HAP-1 (cell line): ENCODE data around the gene FCAMR.

Experiments used
- DNase-seq, 2 experiments: peaks; one replicate each; pipeline ENCODE4 v3.0.0-alpha.2; 2016 to 2020; ENCODE audit warnings: low spot score in 2 of 2
- H3K27me3 ChIP-seq: fragments of 250-450 bp; sonication (Bioruptor Pico); 2 replicates; pipeline ENCODE4 v1.5.1; 2020; ENCODE audit warnings: low read depth, mild to moderate bottlenecking, moderate library complexity
- H3K36me3 ChIP-seq: fragments of 250-450 bp; sonication (Bioruptor Pico); replicated peaks from 2 replicates; pipeline ENCODE4 v1.5.1; 2020; ENCODE audit warnings: mild to moderate bottlenecking
- H3K4me1 ChIP-seq: fragments of 250-450 bp; sonication (Bioruptor Pico); 2 replicates; pipeline ENCODE4 v1.5.1; 2020; ENCODE audit warnings: mild to moderate bottlenecking
- H3K4me3 ChIP-seq: fragments of 250-450 bp; sonication (Bioruptor Pico); 2 replicates; pipeline ENCODE4 v1.5.1; 2020; ENCODE audit warnings: mild to moderate bottlenecking, moderate library complexity
- H3K9me3 ChIP-seq: fragments of 250-450 bp; sonication (Bioruptor Pico); 2 replicates; pipeline ENCODE4 v1.5.1; 2020; ENCODE audit warnings: mild to moderate bottlenecking, moderate library complexity
- in situ Hi-C: fragments of 300-500 bp; cut with MboI; formaldehyde crosslinking; loops from 3 replicates; pipeline ENCODE4 v1.14.3; 2020; ENCODE audit warnings: low sequenced_read_pairs, inconsistent platforms, mixed read lengths

Gene FCAMR

GRCh38 chr1:206982216-206982615 lies 12.0 kb upstream of the FCAMR start:
- no peak overlapping the region for H3K4me3 ChIP-seq
- in situ Hi-C loops = no loop called here
- no peaks in the 10 kb centered on the region for H3K9me3 ChIP-seq
- no peaks in the 10 kb centered on the region for H3K36me3 ChIP-seq
- H3K4me1 ChIP-seq = no peaks in the 10 kb centered on the region
- DNase-seq = peak in 1 of 2 experiments; percentile 43
- H3K27me3 ChIP-seq = no peaks in the 10 kb centered on the region

- Histone ChIP-seq H3K4me3 (no peak overlapping the region), H3K27me3 (no peaks in the 10 kb centered on the region), H3K4me1 (no peaks in the 10 kb centered on the region), H3K9me3 (no peaks in the 10 kb centered on the region), H3K36me3 (no peaks in the 10 kb centered on the region)
- in situ Hi-C loops = no loop called here
- DNase-seq = peak in 1 of 2 experiments; percentile 36
Measured at GRCh38 chr1:206979379-206980043, 9.3 kb upstream of the FCAMR start.

- no peaks in the 10 kb centered on the region for H3K36me3 ChIP-seq
- no peaks in the 10 kb centered on the region for H3K4me1 ChIP-seq
- no peaks in the 10 kb centered on the region for H3K27me3 ChIP-seq
- H3K9me3 ChIP-seq = no peaks in the 10 kb centered on the region
- in situ Hi-C loops = no loop called here
- no peak for DNase-seq
- no peak overlapping the region for H3K4me3 ChIP-seq
Measured at GRCh38 chr1:206978259-206978658, 8.0 kb upstream of the FCAMR start.

DNA sequence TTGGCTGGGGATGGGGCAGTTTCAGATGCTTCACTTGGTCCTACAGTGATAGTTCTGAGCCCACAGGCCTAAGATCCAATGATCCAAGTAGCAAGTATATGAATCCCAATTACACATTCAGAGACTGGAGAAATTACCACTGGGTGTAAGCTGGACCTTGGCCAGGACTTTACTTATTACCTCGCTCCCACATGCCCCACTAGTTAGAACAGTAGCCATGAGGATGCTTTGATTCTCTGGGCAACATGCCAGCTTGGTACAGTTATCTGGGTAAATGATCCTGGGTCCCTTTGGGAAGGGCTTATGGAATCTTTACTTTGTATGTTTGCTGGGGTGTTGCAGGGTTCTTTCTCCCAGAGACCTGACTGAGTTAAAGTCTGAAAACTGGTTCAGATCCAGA lies 5.0 kb upstream of the FCAMR start:
- DNase-seq = no peak
- Histone ChIP-seq H3K36me3 (no peaks in the 10 kb centered on the region), H3K9me3 (no peaks in the 10 kb centered on the region), H3K4me3 (no peak overlapping the region), H3K27me3 (0 out of 2 replicates have a peak, but pooled peaks cover 3% of the 10 kb centered on the region), H3K4me1 (no peaks in the 10 kb centered on the region)
- in situ Hi-C loops = no loop called here

GRCh38 chr1:206974140-206974539 lies 3.9 kb upstream of the FCAMR start:
- Histone ChIP-seq H3K4me1 (no peaks in the 10 kb centered on the region), H3K36me3 (no peaks in the 10 kb centered on the region), H3K9me3 (no peaks in the 10 kb centered on the region), H3K4me3 (no peak overlapping the region), H3K27me3 (0 out of 2 replicates have a peak, but pooled peaks cover 3% of the 10 kb centered on the region)
- in situ Hi-C loops = no loop called here
- no peak for DNase-seq

DNA sequence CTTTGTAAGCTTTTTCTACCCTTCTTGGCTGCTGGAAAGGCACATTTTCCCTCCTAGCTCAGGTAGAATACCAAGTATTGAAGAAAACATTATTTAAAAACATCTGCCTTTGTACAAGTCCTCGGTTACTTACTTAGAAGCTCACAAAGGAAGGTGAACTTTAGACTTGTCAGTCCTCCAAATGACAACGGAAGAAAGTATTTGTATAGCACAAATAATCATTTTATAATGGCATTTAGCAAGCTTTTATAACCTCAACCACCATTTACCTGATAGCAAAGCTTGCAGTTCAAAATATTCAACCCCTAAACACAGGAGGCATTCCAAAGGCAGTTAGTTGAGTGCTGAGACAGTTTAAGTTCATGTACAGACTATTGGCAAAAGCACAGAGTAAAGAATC lies 2.5 kb upstream of the FCAMR start:
- Histone ChIP-seq H3K9me3 (no peaks in the 10 kb centered on the region), H3K4me1 (no peaks in the 10 kb centered on the region), H3K4me3 (no peak overlapping the region), H3K27me3 (0 out of 2 replicates have a peak, but pooled peaks cover 3% of the 10 kb centered on the region), H3K36me3 (no peaks in the 10 kb centered on the region)
- in situ Hi-C loops = no loop called here
- no peak for DNase-seq

DNA sequence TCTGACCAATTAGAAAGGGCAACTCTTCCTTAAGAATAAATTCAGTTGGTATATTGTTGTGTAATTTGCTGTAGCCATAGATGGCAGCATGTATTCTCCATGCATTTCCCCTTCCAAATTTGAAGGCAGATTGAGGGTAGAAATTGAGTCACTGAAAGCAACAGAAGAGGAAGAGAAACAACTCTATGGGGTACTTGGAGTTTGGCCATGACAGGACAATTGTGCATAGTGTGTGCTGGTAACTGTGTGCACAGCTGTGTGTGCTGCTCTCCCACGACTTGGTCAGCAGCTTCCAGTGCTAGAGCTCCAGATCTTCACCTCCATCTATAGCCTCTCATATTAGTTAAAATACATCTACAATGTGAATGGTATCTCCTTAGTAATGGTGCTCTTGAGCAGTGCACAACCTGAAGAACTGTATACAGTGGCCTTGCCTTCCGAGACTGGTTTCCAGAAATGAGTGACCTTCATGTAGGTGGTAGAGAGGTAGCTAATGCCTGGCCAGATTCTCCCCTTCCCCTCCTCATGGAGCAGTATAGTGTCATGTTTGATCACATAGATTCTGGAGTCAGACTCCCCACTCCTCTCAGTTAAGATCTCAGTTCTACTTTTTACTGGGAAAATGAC lies 882 bp upstream of the FCAMR start:
- Histone ChIP-seq H3K9me3 (no peaks in the 10 kb centered on the region), H3K27me3 (0 out of 2 replicates have a peak, but pooled peaks cover 3% of the 10 kb centered on the region), H3K36me3 (no peaks in the 10 kb centered on the region), H3K4me1 (no peaks in the 10 kb centered on the region), H3K4me3 (no peak overlapping the region)
- in situ Hi-C loops = no loop called here
- DNase-seq = no peak

GRCh38 chr1:206969090-206969489 lies 1.2 kb downstream of the FCAMR start:
- Histone ChIP-seq H3K36me3 (no peaks in the 10 kb centered on the region), H3K4me1 (no peaks in the 10 kb centered on the region), H3K4me3 (no peak overlapping the region), H3K9me3 (no peaks in the 10 kb centered on the region), H3K27me3 (0 out of 2 replicates have a peak, but pooled peaks cover 3% of the 10 kb centered on the region)
- in situ Hi-C loops = no loop called here
- DNase-seq = no peak

DNA sequence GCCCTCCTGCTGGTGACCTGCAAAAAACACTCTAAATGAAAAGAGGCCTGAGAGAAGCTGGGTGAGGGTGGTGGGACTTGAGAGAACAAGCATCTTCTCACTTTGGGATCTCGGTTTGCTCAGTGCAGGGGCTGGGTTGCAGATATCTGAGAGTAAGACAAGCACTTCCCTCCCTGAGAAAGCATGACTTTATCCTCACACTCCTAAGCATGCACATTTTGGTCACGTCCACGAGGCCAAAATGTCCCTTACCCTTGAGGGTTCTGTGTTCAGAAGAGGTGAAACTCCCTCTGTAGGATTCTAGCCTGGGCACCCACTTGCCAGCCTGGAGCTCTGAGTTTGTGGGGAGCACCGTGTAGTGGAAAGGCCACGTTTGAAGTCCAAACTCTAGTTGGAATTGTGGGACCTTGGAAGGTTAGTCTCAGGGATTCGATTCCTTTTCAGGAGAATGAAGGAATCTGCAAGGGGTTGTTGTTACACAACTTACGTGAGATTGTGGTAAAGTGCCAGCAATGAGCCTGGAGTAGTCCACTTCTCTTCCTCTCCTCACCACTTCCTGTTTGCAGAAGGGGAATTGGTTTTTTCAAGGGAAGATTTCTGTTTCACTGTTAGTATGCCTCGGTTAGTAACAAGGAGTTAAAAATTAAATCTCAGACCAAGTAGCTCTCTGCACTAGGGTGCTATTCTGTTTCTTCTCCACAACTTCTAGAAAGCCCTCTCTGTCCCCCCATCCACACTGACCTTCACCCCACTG lies 3.0 kb downstream of the FCAMR start:
- H3K4me3 ChIP-seq = no peak overlapping the region

DNA sequence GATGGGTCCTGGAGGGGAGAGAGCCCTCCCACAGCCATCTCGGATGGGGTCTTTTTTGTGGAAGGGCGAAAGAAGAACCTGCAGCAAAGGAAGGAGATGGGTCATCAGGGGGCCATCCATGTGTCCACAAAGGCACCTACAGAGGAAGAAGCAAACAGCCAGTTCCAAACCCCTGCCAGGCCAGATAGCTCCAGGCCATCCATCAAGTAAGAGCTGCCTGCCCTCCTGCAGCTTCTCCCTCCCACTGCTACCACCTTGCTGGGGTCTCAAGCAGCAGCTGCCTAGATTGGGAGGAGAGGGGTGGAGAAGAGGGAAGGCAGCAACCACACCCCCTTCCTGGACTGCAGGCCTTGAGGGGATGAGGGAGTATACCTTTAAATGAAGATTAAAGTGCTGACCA lies 4.5 kb downstream of the FCAMR start:
- no peak for DNase-seq
- Histone ChIP-seq H3K9me3 (no peaks in the 10 kb centered on the region), H3K27me3 (no peaks in the 10 kb centered on the region), H3K4me1 (no peaks in the 10 kb centered on the region), H3K36me3 (no peaks in the 10 kb centered on the region), H3K4me3 (no peak overlapping the region)
- in situ Hi-C loops = no loop called here

More for the DNA sequence above, 3.0 kb downstream of the FCAMR start:
- H3K36me3 ChIP-seq = no peaks in the 10 kb centered on the region
- in situ Hi-C loops = no loop called here
- no peak for DNase-seq
- H3K27me3 ChIP-seq = no peaks in the 10 kb centered on the region
- no peaks in the 10 kb centered on the region for H3K9me3 ChIP-seq
- H3K4me1 ChIP-seq = no peaks in the 10 kb centered on the region

DNA sequence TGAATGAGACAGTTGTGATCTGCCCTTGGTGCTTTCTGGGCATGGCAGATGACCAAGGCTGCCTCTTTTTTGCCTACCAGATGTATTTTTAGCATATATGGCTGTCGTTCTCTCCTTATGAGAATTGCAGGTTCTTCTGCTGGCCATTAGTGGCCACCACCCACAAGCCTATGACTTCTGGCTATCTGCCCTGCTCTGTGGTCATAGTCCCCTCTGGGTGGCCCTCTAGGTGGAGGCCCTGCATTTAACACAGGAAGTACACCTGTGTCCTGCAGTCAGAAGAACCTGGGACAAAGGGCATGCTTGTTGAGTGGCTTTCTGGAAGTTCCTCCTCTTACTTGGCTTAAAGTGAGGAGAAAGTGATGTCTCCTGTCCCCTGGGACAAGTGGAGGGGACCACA lies 6.5 kb downstream of the FCAMR start:
- H3K9me3 ChIP-seq = no peaks in the 10 kb centered on the region
- H3K27me3 ChIP-seq = no peaks in the 10 kb centered on the region
- no peaks in the 10 kb centered on the region for H3K36me3 ChIP-seq
- in situ Hi-C loops = no loop called here
- no peak overlapping the region for H3K4me3 ChIP-seq
- no peak for DNase-seq
- H3K4me1 ChIP-seq = no peaks in the 10 kb centered on the region

DNA sequence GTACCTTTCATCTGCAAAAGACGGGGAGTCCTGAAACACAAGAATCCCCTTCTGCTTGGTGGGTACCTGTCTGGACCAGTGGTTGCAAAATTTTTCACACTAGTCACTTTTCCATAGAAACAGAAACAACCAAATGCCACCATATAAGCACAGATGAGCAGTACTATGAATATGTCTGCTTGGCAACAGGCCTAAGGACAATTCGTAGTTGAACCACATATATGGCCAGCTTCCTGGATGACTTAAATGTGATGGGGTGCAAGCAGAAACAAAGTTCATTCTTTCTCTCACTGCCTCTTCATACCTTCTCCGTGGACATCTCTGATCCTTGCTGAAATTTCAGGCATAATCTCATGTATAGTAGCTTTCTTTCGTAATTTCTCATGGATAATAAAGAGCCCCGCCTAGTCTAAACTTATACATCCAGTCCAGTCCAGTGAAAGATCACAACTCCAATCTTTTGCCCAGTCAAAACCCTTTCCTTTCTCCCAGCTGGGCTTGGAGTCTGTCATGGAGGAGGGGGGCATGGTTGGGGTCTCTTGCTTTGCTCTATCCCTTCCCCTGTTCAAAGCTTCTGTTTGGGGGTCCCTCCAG lies 7.0 kb downstream of the FCAMR start:
- DNase-seq = no peak
- in situ Hi-C loops = no loop called here
- Histone ChIP-seq H3K27me3 (no peaks in the 10 kb centered on the region), H3K4me3 (no peak overlapping the region), H3K4me1 (no peaks in the 10 kb centered on the region), H3K9me3 (no peaks in the 10 kb centered on the region), H3K36me3 (no peaks in the 10 kb centered on the region)

GRCh38 chr1:206962272-206962671 lies 8.0 kb downstream of the FCAMR start:
- in situ Hi-C loops = no loop called here
- Histone ChIP-seq H3K27me3 (no peaks in the 10 kb centered on the region), H3K9me3 (no peaks in the 10 kb centered on the region), H3K4me3 (no peak overlapping the region), H3K4me1 (no peaks in the 10 kb centered on the region), H3K36me3 (no peaks in the 10 kb centered on the region)
- no peak for DNase-seq

GRCh38 chr1:206961668-206962067 lies 8.6 kb downstream of the FCAMR start:
- Histone ChIP-seq H3K9me3 (no peaks in the 10 kb centered on the region), H3K4me3 (no peak overlapping the region), H3K27me3 (no peaks in the 10 kb centered on the region), H3K4me1 (no peaks in the 10 kb centered on the region), H3K36me3 (no peaks in the 10 kb centered on the region)
- no peak for DNase-seq
- in situ Hi-C loops = no loop called here
